Measurements from ENCODE around the gene CCDC201. TPM values are rescaled to one million over a fixed set of nuclear protein-coding genes. Genes with fewer than 3 reads are reported as not detected.

The CCDC201 gene
- not detected in 2 replicates for total RNA-seq (2014; rRNA removed; shearing (Covaris generic))

GRCh38 chr7:45873035-45873354, at the start of gene CCDC201:
CCDC201 (minus strand) TSS chr7:45873082; CDS start chr7:45873007, 75 bp downstream.
- no peak for DNase-seq (ENCODE audit: low read depth)

GRCh38 chr7:45921699-45922519, 49.0 kb upstream of the CCDC201 start:
- DNase-seq (ENCODE audit: low read depth), result peak; percentile 69

- peak; percentile 12 for DNase-seq (ENCODE audit: low read depth)
Measured at GRCh38 chr7:45921381-45921698, 48.5 kb upstream of the CCDC201 start.

- DNase-seq (ENCODE audit: low read depth), result peak; percentile 50
Measured at GRCh38 chr7:45920502-45921380, 47.9 kb upstream of the CCDC201 start, which contains the start of gene IGFBP3. IGFBP3 (minus strand) TSS chr7:45921272; CDS start chr7:45921140, 132 bp downstream.

GRCh38 chr7:45919993-45920459, 47.1 kb upstream of the CCDC201 start:
- DNase-seq (ENCODE audit: low read depth), result no peak

- DNase-seq (ENCODE audit: low read depth), result no peak
Measured at GRCh38 chr7:45919231-45919784, 46.4 kb upstream of the CCDC201 start.

- DNase-seq (ENCODE audit: low read depth), result no peak
Measured at GRCh38 chr7:45918556-45918955, 45.7 kb upstream of the CCDC201 start.

GRCh38 chr7:45917658-45918057, 44.8 kb upstream of the CCDC201 start:
- DNase-seq (ENCODE audit: low read depth), result peak; percentile 64

GRCh38 chr7:45917064-45917463, 44.2 kb upstream of the CCDC201 start:
- no peak for DNase-seq (ENCODE audit: low read depth)

GRCh38 chr7:45915606-45916005, 42.7 kb upstream of the CCDC201 start:
- no peak for DNase-seq (ENCODE audit: low read depth)

- no peak for DNase-seq (ENCODE audit: low read depth)
Measured at GRCh38 chr7:45914911-45915310, 42.0 kb upstream of the CCDC201 start.

- no peak for DNase-seq (ENCODE audit: low read depth)
Measured at GRCh38 chr7:45912972-45913371, 40.1 kb upstream of the CCDC201 start.

GRCh38 chr7:45911311-45911710, 38.4 kb upstream of the CCDC201 start:
- no peak for DNase-seq (ENCODE audit: low read depth)

- no peak for DNase-seq (ENCODE audit: low read depth)
Measured at GRCh38 chr7:45910855-45911254, 38.0 kb upstream of the CCDC201 start.

- no peak for DNase-seq (ENCODE audit: low read depth)
Measured at GRCh38 chr7:45909561-45909960, 36.7 kb upstream of the CCDC201 start.

- DNase-seq (ENCODE audit: low read depth), result no peak
Measured at GRCh38 chr7:45902820-45903219, 29.9 kb upstream of the CCDC201 start.

- DNase-seq (ENCODE audit: low read depth), result no peak
Measured at GRCh38 chr7:45901566-45901965, 28.7 kb upstream of the CCDC201 start.

GRCh38 chr7:45898222-45898621, 25.3 kb upstream of the CCDC201 start:
- DNase-seq (ENCODE audit: low read depth), result no peak

GRCh38 chr7:45897042-45897690, 24.3 kb upstream of the CCDC201 start:
- peak; percentile 89 for DNase-seq (ENCODE audit: low read depth)

- DNase-seq (ENCODE audit: low read depth), result no peak
Measured at GRCh38 chr7:45894665-45895062, 21.8 kb upstream of the CCDC201 start.

GRCh38 chr7:45893996-45894664, 21.2 kb upstream of the CCDC201 start:
- no peak for DNase-seq (ENCODE audit: low read depth)

All from RPMI7951 (cell line).